BE2C (cell line): ENCODE measurements around the gene NAE1.

ENCODE experiments used
- DNase-seq: peaks from one replicate; pipeline ENCODE4 v3.0.0-alpha.2; 2020
- H3K27me3 ChIP-seq: fragments of 250-450 bp; sonication (Bioruptor Pico); 2 replicates; pipeline ENCODE4 v1.5.1; 2020; ENCODE audit warnings: mild to moderate bottlenecking
- H3K36me3 ChIP-seq: fragments of 250-450 bp; sonication (Bioruptor Pico); 2 replicates; pipeline ENCODE4 v1.5.1; 2020; ENCODE audit warnings: mild to moderate bottlenecking
- H3K4me1 ChIP-seq: fragments of 250-450 bp; sonication (Bioruptor Pico); 2 replicates; pipeline ENCODE4 v1.5.1; 2020
- H3K4me3 ChIP-seq: 2 replicates; pipeline ENCODE4 v1.5.1; 2011; ENCODE audit warnings: low read depth, low read length
- H3K9me3 ChIP-seq: fragments of 250-450 bp; sonication (Bioruptor Pico); 2 replicates; pipeline ENCODE4 v1.5.1; 2020
- TF ChIP-seq, protein P1 (sequence below): IDR thresholded peaks from 2 replicates; pipeline ENCODE4 v1.5.1; 2012; ENCODE audit warnings: mild to moderate bottlenecking, low read depth, low read length

Gene NAE1

DNA sequence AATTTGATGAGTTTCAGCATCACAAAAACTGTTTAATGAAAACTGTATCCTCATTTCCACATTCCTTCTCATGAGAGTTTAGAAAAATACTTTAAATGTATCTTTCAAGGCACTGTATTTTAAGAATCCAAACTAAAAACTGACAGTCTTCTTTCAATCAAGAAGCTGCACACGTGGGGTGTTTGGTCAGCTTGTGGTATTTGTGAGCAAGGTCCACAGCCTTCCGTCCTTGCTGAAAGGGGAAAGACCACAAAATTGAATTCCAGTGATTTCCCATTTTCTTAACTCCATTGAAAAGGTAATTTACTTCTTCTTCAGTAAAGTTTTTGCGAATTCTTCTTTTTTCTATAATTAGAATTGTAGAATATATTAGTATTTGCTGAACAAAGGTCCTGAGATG is 76.0 kb downstream of the NAE1 start:
- Histone ChIP-seq H3K4me3 (no peak overlapping the region), H3K27me3 (no peaks in the 10 kb centered on the region; the same call in 1 of the 2 replicates), H3K4me1 (no peaks in the 10 kb centered on the region)

DNA sequence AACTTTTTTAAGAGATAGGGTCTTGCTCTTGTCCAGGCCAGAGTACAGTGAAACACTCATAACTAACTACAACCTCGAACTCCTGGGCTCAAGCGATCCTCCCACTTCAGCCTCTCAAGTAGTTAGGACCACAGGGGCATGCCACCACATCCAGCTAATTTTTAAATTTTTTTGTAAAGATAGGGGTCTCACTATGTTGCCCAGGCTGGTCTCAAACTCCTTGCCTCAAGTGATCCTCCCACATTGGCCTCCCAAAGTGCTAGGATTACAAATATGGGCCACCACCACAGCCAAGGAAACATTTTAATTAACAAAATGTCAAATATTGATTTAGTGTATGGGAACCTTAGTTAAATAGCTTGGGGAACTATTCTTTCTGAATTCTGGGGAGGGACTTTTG is 76.6 kb downstream of the NAE1 start:
- H3K36me3 ChIP-seq = peaks cover 13% of the 10 kb centered on the region
- no peaks in the 10 kb centered on the region for H3K9me3 ChIP-seq
- no peak for DNase-seq
- H3K4me3 ChIP-seq = no peak overlapping the region
- no peaks in the 10 kb centered on the region for H3K4me1 ChIP-seq
- H3K27me3 ChIP-seq = no peaks in the 10 kb centered on the region; the same call in 1 of the 2 replicates
- TF ChIP-seq, protein P1, sequence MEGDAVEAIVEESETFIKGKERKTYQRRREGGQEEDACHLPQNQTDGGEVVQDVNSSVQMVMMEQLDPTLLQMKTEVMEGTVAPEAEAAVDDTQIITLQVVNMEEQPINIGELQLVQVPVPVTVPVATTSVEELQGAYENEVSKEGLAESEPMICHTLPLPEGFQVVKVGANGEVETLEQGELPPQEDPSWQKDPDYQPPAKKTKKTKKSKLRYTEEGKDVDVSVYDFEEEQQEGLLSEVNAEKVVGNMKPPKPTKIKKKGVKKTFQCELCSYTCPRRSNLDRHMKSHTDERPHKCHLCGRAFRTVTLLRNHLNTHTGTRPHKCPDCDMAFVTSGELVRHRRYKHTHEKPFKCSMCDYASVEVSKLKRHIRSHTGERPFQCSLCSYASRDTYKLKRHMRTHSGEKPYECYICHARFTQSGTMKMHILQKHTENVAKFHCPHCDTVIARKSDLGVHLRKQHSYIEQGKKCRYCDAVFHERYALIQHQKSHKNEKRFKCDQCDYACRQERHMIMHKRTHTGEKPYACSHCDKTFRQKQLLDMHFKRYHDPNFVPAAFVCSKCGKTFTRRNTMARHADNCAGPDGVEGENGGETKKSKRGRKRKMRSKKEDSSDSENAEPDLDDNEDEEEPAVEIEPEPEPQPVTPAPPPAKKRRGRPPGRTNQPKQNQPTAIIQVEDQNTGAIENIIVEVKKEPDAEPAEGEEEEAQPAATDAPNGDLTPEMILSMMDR = no peak

More for the DNA sequence above, 76.0 kb downstream of the NAE1 start:
- DNase-seq = no peak
- Histone ChIP-seq H3K9me3 (no peaks in the 10 kb centered on the region), H3K36me3 (peaks cover 10% of the 10 kb centered on the region)
- TF ChIP-seq, protein P1 = no peak

DNA sequence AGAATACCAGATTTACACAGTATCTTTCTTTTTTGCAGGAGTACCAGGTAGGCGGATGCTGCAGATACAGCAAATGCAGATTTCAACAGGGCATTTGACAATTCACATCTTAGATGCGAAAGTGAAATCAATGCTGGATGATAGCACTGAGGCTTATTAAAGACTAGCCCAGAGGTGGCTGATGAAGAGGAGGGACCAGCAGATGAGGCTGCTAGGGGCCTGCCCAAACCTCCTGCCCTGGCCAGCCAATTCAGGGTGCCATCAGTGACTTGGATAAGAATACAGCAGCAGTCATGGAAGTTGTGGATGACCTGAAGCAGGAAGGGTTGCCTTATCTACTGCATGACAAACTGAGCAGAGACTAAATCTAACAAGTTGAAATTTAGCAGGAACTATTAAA is 77.8 kb downstream of the NAE1 start:
- H3K4me3 ChIP-seq = no peak overlapping the region
- H3K9me3 ChIP-seq = no peaks in the 10 kb centered on the region
- no peaks in the 10 kb centered on the region for H3K4me1 ChIP-seq
- DNase-seq = no peak
- H3K36me3 ChIP-seq = peaks cover 24% of the 10 kb centered on the region
- H3K27me3 ChIP-seq = no peaks in the 10 kb centered on the region; the same call in 1 of the 2 replicates
- TF ChIP-seq, protein P1 = no peak
